Hepatocyte (in vitro differentiated cells): Measurements from ENCODE around the gene SHROOM3.

Experiments
- CTCF ChIP-seq: fragments of 200-600 bp; sonication (generic); IDR thresholded peaks from 2 replicates; pipeline ENCODE4 v1.5.1; 2016; ENCODE audit warnings: antibody characterized with exemption, mild to moderate bottlenecking; ENCODE audit not compliant: poor library complexity
- EZH2 ChIP-seq: fragments of 200-600 bp; sonication (generic); IDR thresholded peaks from 2 replicates; pipeline ENCODE4 v1.6.1; 2016; ENCODE audit warnings: antibody characterized with exemption, mild to moderate bottlenecking, borderline replicate concordance

DNA sequence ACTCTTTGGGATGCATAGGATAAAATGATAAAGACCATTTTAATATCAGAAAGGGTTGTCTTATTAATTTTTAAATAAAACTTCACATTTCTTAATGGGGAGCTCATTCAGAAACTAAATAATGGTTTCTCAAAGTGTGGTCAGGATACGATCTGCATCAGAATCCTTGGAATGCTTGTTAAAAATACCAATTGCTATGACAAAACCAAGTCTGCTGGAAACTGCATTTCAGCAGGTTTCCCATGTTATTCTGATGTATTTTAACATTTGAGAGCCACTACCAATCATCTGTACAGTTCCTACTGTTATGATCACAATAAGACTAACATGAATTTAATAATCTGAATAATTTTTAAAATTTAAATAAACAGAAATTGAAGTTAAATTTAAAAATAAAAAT is 347.8 kb downstream of the SHROOM3 start:
- TF ChIP-seq CTCF, result no peak
- TF ChIP-seq EZH2, result no peak
